Measurements from ENCODE around the gene TRPC3. TPM values are rescaled to one million over a fixed set of nuclear protein-coding genes. Genes with fewer than 3 reads are reported as not detected.

TRPC3 gene
- total and polyA plus RNA-seq, 2 experiments from 2014 or later = 48.7 to 54.1 TPM

GRCh38 chr4:121898150-121898549 lies 53.7 kb downstream of the TRPC3 start:
- H3K36me3 ChIP-seq = peaks cover 4% of the 10 kb centered on the region
- H3K27me3 ChIP-seq = no peaks in the 10 kb centered on the region
- H3K4me3 ChIP-seq = no peak overlapping the region
- H3K9me3 ChIP-seq (ENCODE audit: low read depth) = no peaks in the 10 kb centered on the region
- no peak for DNase-seq (ENCODE audit: low read depth in 1 of 2, low spot score in 1 of 2)
- H3K4me1 ChIP-seq (ENCODE audit: low read depth) = peaks cover 4% of the 10 kb centered on the region
- no peak overlapping the region for H3K27ac ChIP-seq
- no peak for TF ChIP-seq CTCF (IDR thresholded peaks at IDR 0.05; ENCODE audit: low read depth, low read length)

GRCh38 chr4:121888134-121888533 lies 63.7 kb downstream of the TRPC3 start:
- Histone ChIP-seq H3K9me3 (ENCODE audit: low read depth) (no peaks in the 10 kb centered on the region), H3K27ac (no peak overlapping the region), H3K36me3 (peaks cover 10% of the 10 kb centered on the region), H3K27me3 (no peaks in the 10 kb centered on the region), H3K4me1 (ENCODE audit: low read depth) (peaks cover 8% of the 10 kb centered on the region), H3K4me3 (no peak overlapping the region)
- no peak for DNase-seq (ENCODE audit: low read depth in 1 of 2, low spot score in 1 of 2)
- no peak for TF ChIP-seq CTCF (IDR thresholded peaks at IDR 0.05; ENCODE audit: low read depth, low read length)

GRCh38 chr4:121885115-121885514 lies 66.7 kb downstream of the TRPC3 start:
- no peaks in the 10 kb centered on the region for H3K27me3 ChIP-seq
- peaks cover 17% of the 10 kb centered on the region for H3K36me3 ChIP-seq
- DNase-seq (ENCODE audit: low read depth in 1 of 2, low spot score in 1 of 2) = peak in 1 of 2 donors; percentile 3
- no peaks in the 10 kb centered on the region for H3K9me3 ChIP-seq (ENCODE audit: low read depth)
- H3K27ac ChIP-seq = no peak overlapping the region
- H3K4me3 ChIP-seq = no peak overlapping the region
- no peak for TF ChIP-seq CTCF (IDR thresholded peaks at IDR 0.05; ENCODE audit: low read depth, low read length)
- H3K4me1 ChIP-seq (ENCODE audit: low read depth) = peaks cover 8% of the 10 kb centered on the region

- Histone ChIP-seq H3K27ac (no peak overlapping the region), H3K4me3 (no peak overlapping the region), H3K9me3 (ENCODE audit: low read depth) (no peaks in the 10 kb centered on the region), H3K36me3 (peaks cover 32% of the 10 kb centered on the region), H3K4me1 (ENCODE audit: low read depth) (peaks cover under 1% of the 10 kb centered on the region), H3K27me3 (no peaks in the 10 kb centered on the region)
- TF ChIP-seq CTCF (IDR thresholded peaks at IDR 0.05; ENCODE audit: low read depth, low read length) = no peak
- DNase-seq (ENCODE audit: low read depth in 1 of 2, low spot score in 1 of 2) = no peak
Measured at GRCh38 chr4:121881158-121881557, 70.7 kb downstream of the TRPC3 start.

- no peak for TF ChIP-seq CTCF (IDR thresholded peaks at IDR 0.05; ENCODE audit: low read depth, low read length)
- Histone ChIP-seq H3K4me3 (no peak overlapping the region), H3K27me3 (no peaks in the 10 kb centered on the region)
Measured at GRCh38 chr4:121879135-121879534, 72.7 kb downstream of the TRPC3 start.

More at GRCh38 chr4:121879135-121879534, 72.7 kb downstream of the TRPC3 start:
- no peak for DNase-seq (ENCODE audit: low read depth in 1 of 2, low spot score in 1 of 2)
- Histone ChIP-seq H3K9me3 (ENCODE audit: low read depth) (no peaks in the 10 kb centered on the region), H3K36me3 (peaks cover 25% of the 10 kb centered on the region), H3K4me1 (ENCODE audit: low read depth) (no peaks in the 10 kb centered on the region), H3K27ac (no peak overlapping the region)

Data from cardiac muscle cell (in vitro differentiated cells and primary cell).